K562 (cell line): ENCODE data around the gene NOLC1. TPM values are rescaled to one million over a fixed set of nuclear protein-coding genes. Genes with fewer than 3 reads are reported as not detected.
A peak's percentile ranks its signal among the peaks of the same experiment; 100 is the strongest.

Experiments
- CBX1 ChIP-seq: sonication (generic); IDR thresholded peaks from 2 replicates; pipeline ENCODE4 v1.6.1; 2016; ENCODE audit warnings: antibody characterized with exemption, low read depth, mild to moderate bottlenecking
- CREM ChIP-seq: IDR thresholded peaks from 2 replicates; pipeline ENCODE4 v1.6.1; 2014; ENCODE audit warnings: antibody characterized with exemption, low read depth
- CTBP1 ChIP-seq: fragments of 450-650 bp; IDR thresholded peaks from 2 replicates; pipeline ENCODE4 v1.6.1; 2016; ENCODE audit warnings: borderline replicate concordance
- DDX20 ChIP-seq: fragments of 450-650 bp; IDR thresholded peaks from 2 replicates; pipeline ENCODE4 v1.6.1; 2016; ENCODE audit warnings: missing genetic modification characterization, low read depth, mild to moderate bottlenecking, missing compliant biosample characterization, moderate library complexity
- DPF2 ChIP-seq: fragments of 450-650 bp; IDR thresholded peaks from 2 replicates; pipeline ENCODE4 v1.6.1; 2016
- EP400 ChIP-seq: fragments of 450-650 bp; IDR thresholded peaks from 2 replicates; pipeline ENCODE4 v1.6.1; 2017; ENCODE audit warnings: antibody characterized with exemption, mild to moderate bottlenecking, moderate library complexity
- HDAC1 ChIP-seq, 2 experiments: fragments of 450-650 bp; IDR thresholded peaks; 2 replicates each; pipeline ENCODE4 v1.6.1; 2016 to 2017; ENCODE audit warnings: inconsistent platforms in 1 of 2, mild to moderate bottlenecking in 1 of 2, moderate library complexity in 1 of 2
- NCOA6 ChIP-seq: fragments of 450-650 bp; IDR thresholded peaks from 2 replicates; pipeline ENCODE4 v1.6.1; 2017; ENCODE audit warnings: mild to moderate bottlenecking
- SAP30 ChIP-seq: fragments of 200-600 bp; sonication (generic); IDR thresholded peaks from 2 replicates; pipeline ENCODE4 v1.6.1; 2012; ENCODE audit warnings: borderline replicate concordance, low read depth, mild to moderate bottlenecking, moderate library complexity, low read length, control low read depth, inconsistent platforms; ENCODE audit not compliant: insufficient read depth, poor library complexity, severe bottlenecking
- SFPQ ChIP-seq: fragments of 200-400 bp; formaldehyde crosslinking; IDR thresholded peaks from 2 replicates; pipeline ENCODE4 v1.6.1; 2017; ENCODE audit warnings: mild to moderate bottlenecking, low read depth, low read length, moderate library complexity
- SMARCB1 ChIP-seq: IDR thresholded peaks from 2 replicates; pipeline ENCODE4 v1.6.1; 2011; ENCODE audit warnings: improper control_type of control experiment, low read depth; ENCODE audit not compliant: insufficient read length
- TAF1 ChIP-seq: IDR thresholded peaks from 2 replicates; pipeline ENCODE4 v1.6.1; 2011; ENCODE audit warnings: mild to moderate bottlenecking, low read length, moderate library complexity; ENCODE audit not compliant: insufficient read depth, control insufficient read depth, severe bottlenecking; ENCODE audit errors: extremely low read depth
- VEZF1 ChIP-seq: fragments of 200-800 bp; sonication (Bioruptor generic); IDR thresholded peaks from 2 replicates; pipeline ENCODE4 v1.6.1; 2017; ENCODE audit warnings: missing genetic modification characterization, missing compliant biosample characterization
- ZBTB40 ChIP-seq, 2 experiments: fragments of 450-650 bp in 1 of 2; sonication (generic) in 1 of 2; formaldehyde crosslinking in 1 of 2; IDR thresholded peaks; 2 replicates each; pipeline versions ENCODE4 v1.7.1 to v1.9.0; 2016 to 2022; ENCODE audit warnings: inconsistent platforms in 1 of 2, mild to moderate bottlenecking in 1 of 2, missing genetic modification reagents in 1 of 2
- polyA plus RNA-seq, 8 experiments: library from polyadenylated mRNA; depleted of rRNA in 4 of 8; stranded (reverse) in 5 of 8; unstranded in 3 of 8; fragments of >200 nt; fragmentation: Nextera tagmentation in 2 of 8; fragmentation: Illumina TruSeq in 1 of 8; extraction: Ambion mirVana in 2 of 8; extraction: Trizol in 1 of 8; gene quantifications; 2 replicates each; pipeline versions ENCODE4 v1.2.1 to v1.2.3, GENCODE V29; 2011 to 2014; ENCODE audit warnings: inconsistent platforms in 1 of 8, missing spikeins in 1 of 8
- total RNA-seq, 7 experiments: library from RNA; depleted of rRNA in 6 of 7; stranded (reverse); fragments of >200 nt in 6 of 7; fragmentation: Illumina TruSeq in 2 of 7; extraction: Trizol in 2 of 7; gene quantifications; 2 replicates each; pipeline versions ENCODE4 v1.2.1 to v1.2.3, GENCODE V29; 2011 to 2021; ENCODE audit warnings: low replicate concordance in 1 of 7

NOLC1 gene
- total and polyA plus RNA-seq, 9 of the 15 experiments (the other 6 are each of a cell fraction or from before 2014, with no cell fraction given), result 102 to 310 (median 165) TPM

GRCh38 chr10:102117391-102118159 is 34.6 kb upstream of the NOLC1 start (continued):
- TF ChIP-seq SMARCB1 (no peak), VEZF1 (CRISPR knock-in tag) (peak; percentile 58; the same call in 1 of the 2 replicates), DPF2 (no peak), ZBTB40 (IDR thresholded peaks at IDR 0.05) (no peak), ZBTB40 (CRISPR knock-in tag; IDR thresholded peaks at IDR 0.05) (no peak), TAF1 (no peak), EP400 (peak; percentile 77; the same call in 1 of the 2 replicates), SFPQ (no peak), SAP30 (no peak), CBX1 (0 out of 2 replicates have a peak, but pooled peaks have one; percentile 38), CTBP1 (0 out of 2 replicates have a peak, but pooled peaks have one; percentile 20), HDAC1 (IDR thresholded peaks at IDR 0.05) (peak in 1 of 2 experiments; percentile 87; a peak in 2 of 4 replicates), CREM (no peak), DDX20 (tag) (no peak), NCOA6 (no peak)
